Measurements from ENCODE around the gene KPNA1.
"Not testable (repeated sequence)": the region's sequence is repeated elsewhere in the genome, so short reads cannot be mapped to it uniquely, and the experiment has no call there.

KPNA1 gene

DNA sequence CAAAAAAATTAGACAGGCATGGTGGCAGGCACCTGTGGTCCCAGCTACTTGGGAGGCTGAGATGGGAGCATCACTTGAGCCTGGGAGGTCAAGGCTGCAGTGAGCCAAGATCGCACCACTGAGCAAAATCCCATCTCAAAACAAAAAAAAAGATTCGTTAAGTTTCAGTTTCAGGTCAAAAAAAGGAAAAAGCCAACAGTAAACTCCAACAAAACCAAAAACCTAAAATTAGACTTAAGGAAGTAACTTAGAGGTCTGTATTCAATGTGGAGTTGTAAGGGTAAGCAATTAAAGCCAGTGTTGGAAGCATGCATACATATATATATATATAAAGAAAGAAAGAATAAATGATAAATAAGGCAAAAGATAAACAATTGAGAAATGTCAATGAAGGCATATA is 11.8 kb downstream of the KPNA1 start:
- TF ChIP-seq, protein P1, sequence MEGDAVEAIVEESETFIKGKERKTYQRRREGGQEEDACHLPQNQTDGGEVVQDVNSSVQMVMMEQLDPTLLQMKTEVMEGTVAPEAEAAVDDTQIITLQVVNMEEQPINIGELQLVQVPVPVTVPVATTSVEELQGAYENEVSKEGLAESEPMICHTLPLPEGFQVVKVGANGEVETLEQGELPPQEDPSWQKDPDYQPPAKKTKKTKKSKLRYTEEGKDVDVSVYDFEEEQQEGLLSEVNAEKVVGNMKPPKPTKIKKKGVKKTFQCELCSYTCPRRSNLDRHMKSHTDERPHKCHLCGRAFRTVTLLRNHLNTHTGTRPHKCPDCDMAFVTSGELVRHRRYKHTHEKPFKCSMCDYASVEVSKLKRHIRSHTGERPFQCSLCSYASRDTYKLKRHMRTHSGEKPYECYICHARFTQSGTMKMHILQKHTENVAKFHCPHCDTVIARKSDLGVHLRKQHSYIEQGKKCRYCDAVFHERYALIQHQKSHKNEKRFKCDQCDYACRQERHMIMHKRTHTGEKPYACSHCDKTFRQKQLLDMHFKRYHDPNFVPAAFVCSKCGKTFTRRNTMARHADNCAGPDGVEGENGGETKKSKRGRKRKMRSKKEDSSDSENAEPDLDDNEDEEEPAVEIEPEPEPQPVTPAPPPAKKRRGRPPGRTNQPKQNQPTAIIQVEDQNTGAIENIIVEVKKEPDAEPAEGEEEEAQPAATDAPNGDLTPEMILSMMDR (IDR thresholded peaks at IDR 0.05; ENCODE audit: low read depth, low read length) = no peak
- H3K4me3 ChIP-seq (ENCODE audit: low read depth, low read length) = no peak overlapping the region
- no peak for DNase-seq (ENCODE audit: low read depth, low spot score)
- in situ Hi-C loops (cut with HindIII; ENCODE audit: low sequenced_read_pairs) = no loop called here

DNA sequence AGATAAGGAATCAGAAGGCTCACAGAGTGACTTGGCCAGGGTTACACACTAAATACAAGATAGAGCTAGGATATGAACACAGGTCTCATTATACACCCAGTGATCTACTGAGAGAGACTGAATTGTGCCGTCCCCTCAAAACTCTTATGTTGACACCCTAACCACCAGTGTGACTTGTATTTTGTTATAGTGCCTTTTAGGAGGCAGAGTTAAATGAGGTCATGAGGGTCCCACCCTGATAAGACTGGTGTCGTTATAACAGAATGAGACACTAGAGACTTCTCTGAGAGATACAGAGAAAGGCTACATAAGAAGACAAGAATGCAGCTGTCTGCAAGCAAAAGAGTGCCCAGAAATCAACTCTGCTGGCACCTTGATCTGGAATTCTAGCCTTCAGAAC is 12.6 kb downstream of the KPNA1 start:
- TF ChIP-seq, protein P1 (IDR thresholded peaks at IDR 0.05; ENCODE audit: low read depth, low read length) = no peak
- DNase-seq (ENCODE audit: low read depth, low spot score) = no peak
- H3K4me3 ChIP-seq (ENCODE audit: low read depth, low read length) = no peak overlapping the region
- in situ Hi-C loops (cut with HindIII; ENCODE audit: low sequenced_read_pairs) = no loop called here

- in situ Hi-C loops (cut with HindIII; ENCODE audit: low sequenced_read_pairs); DNase-seq (ENCODE audit: low read depth, low spot score); H3K4me3 ChIP-seq (ENCODE audit: low read depth, low read length): not testable (repeated sequence)
Measured at GRCh38 chr3:122500964-122501363, 13.8 kb downstream of the KPNA1 start.

DNA sequence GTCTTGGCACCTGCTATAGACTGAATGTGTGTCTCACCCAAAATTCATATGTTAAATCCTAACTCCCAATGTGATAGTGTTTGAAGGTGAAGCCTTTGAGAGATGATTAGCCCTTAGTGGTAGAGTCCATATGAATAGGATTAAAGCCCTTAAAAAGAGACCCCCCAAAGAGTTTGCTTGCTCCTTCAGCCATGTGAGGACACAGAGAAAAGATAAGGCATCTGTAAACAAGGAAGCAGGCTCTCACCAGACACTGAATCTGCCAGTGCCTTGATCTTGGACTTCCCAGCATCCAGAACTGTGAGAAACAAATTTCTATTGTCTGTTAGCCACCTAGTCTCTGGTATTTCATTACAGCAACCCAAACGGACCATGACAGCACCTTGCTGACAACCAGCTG is 16.6 kb downstream of the KPNA1 start:
- TF ChIP-seq, protein P1 (IDR thresholded peaks at IDR 0.05; ENCODE audit: low read depth, low read length) = no peak

DNA sequence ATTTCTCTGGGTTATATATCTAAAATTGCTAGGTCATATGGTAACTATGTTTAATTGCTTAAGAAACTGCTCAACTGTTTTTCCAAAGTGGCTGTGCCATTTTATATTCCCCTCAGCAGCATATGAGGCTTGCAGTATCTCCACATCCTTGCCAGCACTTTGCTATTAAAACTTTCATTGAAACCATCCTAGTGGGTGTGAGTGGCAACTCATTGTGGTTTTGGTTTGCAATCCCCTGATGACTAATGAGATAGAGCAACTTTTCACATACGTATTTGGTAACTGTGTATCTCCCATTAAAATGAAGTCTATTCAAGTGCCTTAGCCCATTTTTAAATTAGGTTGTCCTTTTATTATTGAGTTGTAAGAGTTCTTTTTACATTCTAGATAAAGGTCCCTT is 17.3 kb downstream of the KPNA1 start:
- DNase-seq (ENCODE audit: low read depth, low spot score) = peak; percentile 90
- H3K4me3 ChIP-seq (ENCODE audit: low read depth, low read length) = no peak overlapping the region
- in situ Hi-C loops (cut with HindIII; ENCODE audit: low sequenced_read_pairs) = no loop called here
- TF ChIP-seq, protein P1 (IDR thresholded peaks at IDR 0.05; ENCODE audit: low read depth, low read length) = no peak

More for the DNA sequence above, 16.6 kb downstream of the KPNA1 start:
- H3K4me3 ChIP-seq (ENCODE audit: low read depth, low read length) = no peak overlapping the region
- DNase-seq (ENCODE audit: low read depth, low spot score) = no peak
- in situ Hi-C loops (cut with HindIII; ENCODE audit: low sequenced_read_pairs) = no loop called here

DNA sequence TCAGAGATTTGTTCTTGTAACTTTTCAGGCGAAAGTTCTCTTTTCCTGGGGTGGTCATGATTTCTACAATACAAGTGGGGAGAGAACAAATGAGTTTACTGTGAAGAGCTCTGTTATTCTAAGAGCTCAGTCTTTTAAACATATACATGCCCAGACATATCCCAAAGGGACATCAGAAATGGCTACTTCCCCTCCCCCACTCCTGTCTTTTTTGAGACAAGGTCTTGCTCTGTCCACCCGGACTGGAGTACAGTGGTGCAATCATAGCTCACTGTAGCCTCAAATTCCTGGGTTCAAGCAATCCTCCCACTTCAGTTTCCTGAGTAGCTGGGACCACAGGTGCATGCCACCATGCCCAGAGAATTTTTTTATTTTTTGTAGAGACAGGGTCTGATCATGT is 18.2 kb downstream of the KPNA1 start:
- TF ChIP-seq, protein P1 (IDR thresholded peaks at IDR 0.05; ENCODE audit: low read depth, low read length) = no peak
- H3K4me3 ChIP-seq (ENCODE audit: low read depth, low read length) = no peak overlapping the region
- DNase-seq (ENCODE audit: low read depth, low spot score) = no peak
- in situ Hi-C loops (cut with HindIII; ENCODE audit: low sequenced_read_pairs) = no loop called here

DNA sequence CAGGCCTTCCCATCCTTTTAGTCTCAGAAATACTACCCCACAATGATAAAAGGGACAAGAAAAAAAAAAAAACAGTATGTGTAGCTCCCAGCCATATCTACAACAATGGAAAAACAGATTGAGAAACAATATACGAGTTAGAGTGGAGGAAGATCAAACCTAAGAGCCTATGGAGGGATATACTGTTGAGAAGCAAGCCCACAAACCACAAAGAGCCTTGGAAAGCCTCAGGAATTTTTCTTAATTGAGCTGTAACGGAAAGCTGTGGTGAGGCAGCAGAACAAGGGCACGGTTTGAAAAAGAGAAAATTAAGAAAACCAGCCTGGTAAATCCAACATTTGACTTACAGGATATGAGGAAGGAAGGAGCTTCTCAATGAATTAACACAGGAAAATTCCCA is 21.4 kb downstream of the KPNA1 start:
- in situ Hi-C loops (cut with HindIII; ENCODE audit: low sequenced_read_pairs) = no loop called here
- H3K4me3 ChIP-seq (ENCODE audit: low read depth, low read length) = no peak overlapping the region
- TF ChIP-seq, protein P1 (IDR thresholded peaks at IDR 0.05; ENCODE audit: low read depth, low read length) = no peak
- peak; percentile 86 for DNase-seq (ENCODE audit: low read depth, low spot score)

Data from astrocyte of the spinal cord (primary cell).